GM12875 (cell line): ENCODE data around the gene VPS18.
A peak's percentile ranks its signal among the peaks of the same experiment; 100 is the strongest.

Source experiments
- H3K4me3 ChIP-seq: one replicate; pipeline ENCODE4 v1.5.1; 2011; ENCODE audit warnings: low read depth, low read length, control low read depth
- CTCF ChIP-seq: IDR thresholded peaks from 2 replicates; pipeline ENCODE4 v1.5.1; 2011; ENCODE audit warnings: low read depth, mild to moderate bottlenecking, control low read depth, inconsistent platforms, low read length, moderate library complexity, borderline replicate concordance; ENCODE audit not compliant: insufficient read depth

Gene VPS18

GRCh38 chr15:40901053-40901443, 6.8 kb downstream of the VPS18 start:
- no peak overlapping the region for H3K4me3 ChIP-seq
- no peak for TF ChIP-seq CTCF

- TF ChIP-seq CTCF, result no peak
- no peak overlapping the region for H3K4me3 ChIP-seq
Observed at GRCh38 chr15:40902605-40903561, 8.6 kb downstream of the VPS18 start.

DNA sequence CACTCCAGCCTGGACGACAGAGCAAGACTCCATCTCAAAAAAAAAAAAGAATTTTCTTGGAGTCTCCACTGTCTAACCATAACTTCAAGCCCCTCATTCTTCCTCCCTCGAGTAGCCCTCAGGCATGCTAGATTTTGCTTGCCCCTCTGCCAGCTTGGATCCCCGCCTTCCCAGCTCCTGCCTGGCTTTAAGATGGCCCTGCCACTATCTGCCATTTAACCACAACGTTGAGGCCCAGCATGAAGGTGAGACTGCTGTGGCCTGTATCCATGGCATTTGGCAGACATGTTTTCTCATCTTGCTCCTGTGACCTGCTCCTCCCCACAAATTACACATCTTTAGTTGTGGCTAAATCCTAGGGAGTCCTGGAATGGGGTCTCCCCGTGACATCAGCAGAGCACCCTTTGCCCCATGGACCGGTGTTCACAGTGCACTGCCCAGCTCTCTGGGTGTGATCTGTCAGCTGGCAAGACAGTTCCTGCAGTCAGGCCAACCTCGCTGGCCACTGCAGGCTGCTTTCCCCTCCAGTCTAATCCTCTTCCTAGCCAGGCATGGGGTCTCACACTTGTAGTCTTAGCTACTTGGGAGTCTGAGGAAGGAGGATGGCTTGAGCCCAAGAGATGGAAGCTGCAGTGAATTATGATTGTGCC, 10.4 kb downstream of the VPS18 start:
- no peak overlapping the region for H3K4me3 ChIP-seq
- no peak for TF ChIP-seq CTCF

- peak; percentile 90 for TF ChIP-seq CTCF
- H3K4me3 ChIP-seq, result peak overlapping the region; percentile 44
Observed at GRCh38 chr15:40906091-40906990, 12.1 kb downstream of the VPS18 start.

GRCh38 chr15:40906991-40907802, 12.9 kb downstream of the VPS18 start:
- TF ChIP-seq CTCF, result no peak
- peak overlapping the region; percentile 44 for H3K4me3 ChIP-seq

- no peak overlapping the region for H3K4me3 ChIP-seq
- TF ChIP-seq CTCF, result no peak
Observed at GRCh38 chr15:40908095-40908494, 13.8 kb downstream of the VPS18 start.
